ENCODE measurements around the gene IQUB. TPM values are rescaled to one million over a fixed set of nuclear protein-coding genes. Genes with fewer than 3 reads are reported as not detected.
"Not testable (repeated sequence)": the region's sequence is repeated elsewhere in the genome, so short reads cannot be mapped to it uniquely, and the experiment has no call there.

IQUB gene
- total and polyA plus RNA-seq, 2 experiments from 2014 or later = 0.20 to 3.5 TPM

- no peak for TF ChIP-seq CTCF (IDR thresholded peaks at IDR 0.05; ENCODE audit: low read depth, low read length)
- Histone ChIP-seq H3K4me1 (ENCODE audit: low read depth) (peaks cover 6% of the 10 kb centered on the region), H3K27ac (no peak overlapping the region), H3K36me3 (no peaks in the 10 kb centered on the region), H3K9me3 (ENCODE audit: low read depth) (no peaks in the 10 kb centered on the region), H3K27me3 (no peaks in the 10 kb centered on the region), H3K4me3 (no peak overlapping the region)
- no peak for DNase-seq (ENCODE audit: low read depth in 1 of 2, low spot score in 1 of 2)
Observed at GRCh38 chr7:123484199-123484598, 50.2 kb downstream of the IQUB start.

GRCh38 chr7:123480107-123480506, 54.3 kb downstream of the IQUB start:
- DNase-seq (ENCODE audit: low read depth in 1 of 2, low spot score in 1 of 2) = no peak
- H3K4me1 ChIP-seq (ENCODE audit: low read depth) = no peaks in the 10 kb centered on the region
- H3K36me3 ChIP-seq = no peaks in the 10 kb centered on the region
- H3K27ac ChIP-seq = no peak overlapping the region
- no peaks in the 10 kb centered on the region for H3K27me3 ChIP-seq
- no peak overlapping the region for H3K4me3 ChIP-seq
- TF ChIP-seq CTCF (IDR thresholded peaks at IDR 0.05; ENCODE audit: low read depth, low read length) = no peak
- no peaks in the 10 kb centered on the region for H3K9me3 ChIP-seq (ENCODE audit: low read depth)

GRCh38 chr7:123478056-123478455, 56.3 kb downstream of the IQUB start:
- not testable (repeated sequence) for H3K9me3 ChIP-seq (ENCODE audit: low read depth); H3K27me3 ChIP-seq; DNase-seq (ENCODE audit: low read depth in 1 of 2, low spot score in 1 of 2); H3K36me3 ChIP-seq; H3K4me1 ChIP-seq (ENCODE audit: low read depth); H3K27ac ChIP-seq; H3K4me3 ChIP-seq

- Histone ChIP-seq H3K36me3 (no peaks in the 10 kb centered on the region), H3K9me3 (ENCODE audit: low read depth) (no peaks in the 10 kb centered on the region), H3K4me3 (no peak overlapping the region), H3K4me1 (ENCODE audit: low read depth) (no peaks in the 10 kb centered on the region), H3K27me3 (no peaks in the 10 kb centered on the region), H3K27ac (no peak overlapping the region)
- DNase-seq (ENCODE audit: low read depth in 1 of 2, low spot score in 1 of 2) = no peak
- no peak for TF ChIP-seq CTCF (IDR thresholded peaks at IDR 0.05; ENCODE audit: low read depth, low read length)
Observed at GRCh38 chr7:123472750-123473445, 61.5 kb downstream of the IQUB start.

GRCh38 chr7:123472327-123472726, 62.1 kb downstream of the IQUB start:
- Histone ChIP-seq H3K9me3 (ENCODE audit: low read depth) (no peaks in the 10 kb centered on the region), H3K4me3 (no peak overlapping the region), H3K27ac (no peak overlapping the region), H3K4me1 (ENCODE audit: low read depth) (no peaks in the 10 kb centered on the region), H3K36me3 (no peaks in the 10 kb centered on the region), H3K27me3 (no peaks in the 10 kb centered on the region)
- no peak for TF ChIP-seq CTCF (IDR thresholded peaks at IDR 0.05; ENCODE audit: low read depth, low read length)
- no peak for DNase-seq (ENCODE audit: low read depth in 1 of 2, low spot score in 1 of 2)

- Histone ChIP-seq H3K27ac (no peak overlapping the region), H3K36me3 (no peaks in the 10 kb centered on the region), H3K27me3 (no peaks in the 10 kb centered on the region), H3K4me3 (no peak overlapping the region), H3K4me1 (ENCODE audit: low read depth) (no peaks in the 10 kb centered on the region), H3K9me3 (ENCODE audit: low read depth) (no peaks in the 10 kb centered on the region)
- no peak for TF ChIP-seq CTCF (IDR thresholded peaks at IDR 0.05; ENCODE audit: low read depth, low read length)
- no peak for DNase-seq (ENCODE audit: low read depth in 1 of 2, low spot score in 1 of 2)
Observed at GRCh38 chr7:123468303-123468702, 66.1 kb downstream of the IQUB start.
